WERI-Rb-1 (cell line): ENCODE results near the gene ADGRV1.
"Not testable (repeated sequence)": the region's sequence is repeated elsewhere in the genome, so short reads cannot be mapped to it uniquely, and the experiment has no call there.

Experiments
- DNase-seq: peaks from one replicate; pipeline ENCODE4 v3.0.0-alpha.2; 2020
- H3K27ac ChIP-seq: fragments of 250-450 bp; sonication (Bioruptor Pico); 2 replicates; pipeline ENCODE4 v1.5.1; 2020; ENCODE audit warnings: mild to moderate bottlenecking, moderate library complexity
- H3K27me3 ChIP-seq: fragments of 250-450 bp; sonication (Bioruptor Pico); 2 replicates; pipeline ENCODE4 v1.5.1; 2021; ENCODE audit warnings: mild to moderate bottlenecking, low read depth, moderate library complexity; ENCODE audit not compliant: insufficient read depth, severe bottlenecking
- H3K36me3 ChIP-seq: fragments of 250-450 bp; sonication (Bioruptor Pico); 2 replicates; pipeline ENCODE4 v1.5.1; 2020; ENCODE audit warnings: mild to moderate bottlenecking, moderate library complexity
- H3K4me3 ChIP-seq: 2 replicates; pipeline ENCODE4 v1.5.1; 2011; ENCODE audit warnings: low read depth, mild to moderate bottlenecking, control low read depth, low read length
- H3K9me3 ChIP-seq: fragments of 250-450 bp; sonication (Bioruptor Pico); 2 replicates; pipeline ENCODE4 v1.5.1; 2021; ENCODE audit warnings: mild to moderate bottlenecking, moderate library complexity; ENCODE audit not compliant: severe bottlenecking
- CTCF ChIP-seq: IDR thresholded peaks from 2 replicates; pipeline ENCODE4 v1.5.1; 2011; ENCODE audit warnings: low read depth, mild to moderate bottlenecking, control low read depth, inconsistent platforms, low read length

ADGRV1 gene

GRCh38 chr5:90777959-90778358 is 219.4 kb downstream of the ADGRV1 start:
- DNase-seq: no peak
- TF ChIP-seq CTCF: no peak
- Histone ChIP-seq H3K36me3 (peaks cover 54% of the 10 kb centered on the region), H3K27me3 (no peaks in the 10 kb centered on the region), H3K9me3 (no peaks in the 10 kb centered on the region), H3K27ac (no peak overlapping the region), H3K4me3 (no peak overlapping the region)

GRCh38 chr5:90783460-90784333 is 225.1 kb downstream of the ADGRV1 start:
- DNase-seq: peak; percentile 63
- H3K27me3 ChIP-seq: no peaks in the 10 kb centered on the region
- peak; percentile 71 for TF ChIP-seq CTCF
- no peaks in the 10 kb centered on the region for H3K9me3 ChIP-seq
- H3K4me3 ChIP-seq: no peak overlapping the region
- H3K36me3 ChIP-seq: peaks cover 67% of the 10 kb centered on the region
- H3K27ac ChIP-seq: no peak overlapping the region

GRCh38 chr5:90786756-90787155 is 228.2 kb downstream of the ADGRV1 start:
- no peak for TF ChIP-seq CTCF
- H3K36me3 ChIP-seq: peaks cover 75% of the 10 kb centered on the region
- no peak overlapping the region for H3K27ac ChIP-seq
- DNase-seq: no peak
- no peak overlapping the region for H3K4me3 ChIP-seq
- H3K27me3 ChIP-seq: no peaks in the 10 kb centered on the region
- no peaks in the 10 kb centered on the region for H3K9me3 ChIP-seq

- no peak for DNase-seq
- no peaks in the 10 kb centered on the region for H3K27me3 ChIP-seq
- no peak overlapping the region for H3K27ac ChIP-seq
- H3K36me3 ChIP-seq: peaks cover 65% of the 10 kb centered on the region
- peaks cover 17% of the 10 kb centered on the region for H3K9me3 ChIP-seq
- H3K4me3 ChIP-seq: no peak overlapping the region
- TF ChIP-seq CTCF: no peak
Measured at GRCh38 chr5:90792725-90793124, 234.1 kb downstream of the ADGRV1 start.

GRCh38 chr5:90793183-90793582 is 234.6 kb downstream of the ADGRV1 start:
- Histone ChIP-seq H3K4me3 (no peak overlapping the region), H3K9me3 (peaks cover 19% of the 10 kb centered on the region), H3K27ac (no peak overlapping the region), H3K27me3 (no peaks in the 10 kb centered on the region), H3K36me3 (peaks cover 60% of the 10 kb centered on the region)
- no peak for TF ChIP-seq CTCF
- DNase-seq: no peak

GRCh38 chr5:90796919-90797318 is 238.3 kb downstream of the ADGRV1 start:
- not testable (repeated sequence) for DNase-seq

GRCh38 chr5:90800082-90800481 is 241.5 kb downstream of the ADGRV1 start:
- not testable (repeated sequence) for H3K27me3 ChIP-seq, DNase-seq, H3K36me3 ChIP-seq, H3K27ac ChIP-seq, H3K4me3 ChIP-seq
- H3K9me3 ChIP-seq: peaks cover 28% of the 10 kb centered on the region

More at GRCh38 chr5:90796919-90797318, 238.3 kb downstream of the ADGRV1 start:
- H3K27ac ChIP-seq, H3K27me3 ChIP-seq, H3K4me3 ChIP-seq: not testable (repeated sequence)
- peaks cover 33% of the 10 kb centered on the region for H3K36me3 ChIP-seq
- H3K9me3 ChIP-seq: peaks cover 28% of the 10 kb centered on the region

GRCh38 chr5:90800515-90800914 is 241.9 kb downstream of the ADGRV1 start:
- not testable (repeated sequence) for H3K4me3 ChIP-seq, DNase-seq, H3K36me3 ChIP-seq, H3K27me3 ChIP-seq, H3K27ac ChIP-seq
- peaks cover 24% of the 10 kb centered on the region for H3K9me3 ChIP-seq
